Measurements from ENCODE around the gene ZNF467.

DNA sequence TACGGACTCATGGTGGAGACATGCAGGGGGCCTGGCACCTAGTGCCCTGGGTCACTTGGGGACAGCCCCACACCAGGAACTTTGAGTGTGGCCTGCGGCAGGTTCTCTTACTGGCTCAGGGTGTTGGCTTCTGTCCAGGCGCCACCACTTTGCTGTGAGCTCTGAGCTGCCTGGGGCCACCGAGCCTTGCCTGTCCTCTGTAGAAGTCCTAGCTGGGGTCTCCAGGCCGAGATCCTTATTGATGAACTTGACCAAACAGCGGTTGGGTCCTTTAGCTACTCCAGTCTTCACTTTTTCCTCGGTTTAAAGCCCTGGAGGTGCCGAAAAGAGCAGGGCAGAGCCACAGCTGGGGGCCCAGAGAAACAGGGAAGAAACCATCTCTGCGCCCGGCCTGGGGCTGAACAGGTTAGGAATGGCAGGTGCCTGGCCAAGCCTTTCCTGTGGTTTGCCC, 41.3 kb downstream of the ZNF467 start:
- TF ChIP-seq CTCF (IDR thresholded peaks at IDR 0.05) (no peak), EP300 (IDR thresholded peaks at IDR 0.05) (no peak), POLR2A (IDR thresholded peaks at IDR 0.05) (no peak)

Measured in ovary (tissue), 3 donors.